ENCODE results near the gene OARD1. TPM values are rescaled to one million over a fixed set of nuclear protein-coding genes. Genes with fewer than 3 reads are reported as not detected.
A peak's percentile ranks its signal among the peaks of the same experiment; 100 is the strongest.

OARD1 gene
- total RNA-seq, 1 experiment from 2014 or later = 12.9 TPM

DNA sequence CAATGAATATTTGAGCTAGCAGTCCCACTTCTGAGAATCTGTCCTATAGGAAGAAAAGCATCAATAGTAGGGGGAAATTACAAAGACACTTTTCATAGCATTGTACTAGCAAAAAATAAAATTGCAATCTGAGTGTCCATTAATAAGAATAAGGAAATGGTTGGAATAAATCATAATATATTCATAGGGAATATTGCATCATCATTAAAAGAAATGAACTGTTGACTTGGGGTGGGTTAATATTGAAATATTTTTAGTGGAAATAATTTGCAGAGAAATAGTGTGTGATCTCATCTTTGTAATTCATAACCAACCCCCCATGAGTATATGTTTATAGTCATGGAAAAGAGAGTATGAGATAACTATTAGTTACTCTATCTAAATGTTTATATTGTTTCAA, 13.0 kb upstream of the OARD1 start:
- peaks cover 84% of the 10 kb centered on the region for H3K36me3 ChIP-seq

GRCh38 chr6:41083072-41083471, 10.9 kb upstream of the OARD1 start:
- no peaks in the 10 kb centered on the region for H3K27me3 ChIP-seq (replicated peaks)
- peaks cover 82% of the 10 kb centered on the region for H3K36me3 ChIP-seq
- no peak overlapping the region for H3K27ac ChIP-seq
- no peak for DNase-seq (ENCODE audit: low read depth in 1 of 2, low spot score in 2 of 2)
- H3K4me3 ChIP-seq = no peak overlapping the region
- H3K4me1 ChIP-seq (replicated peaks) = no peaks in the 10 kb centered on the region
- H3K9me3 ChIP-seq (replicated peaks) = no peaks in the 10 kb centered on the region

More for the DNA sequence above, 13.0 kb upstream of the OARD1 start:
- Histone ChIP-seq H3K27me3 (replicated peaks) (no peaks in the 10 kb centered on the region), H3K27ac (no peak overlapping the region), H3K9me3 (replicated peaks) (no peaks in the 10 kb centered on the region), H3K4me1 (replicated peaks) (no peaks in the 10 kb centered on the region), H3K4me3 (no peak overlapping the region)
- no peak for DNase-seq (ENCODE audit: low read depth in 1 of 2, low spot score in 2 of 2)

DNA sequence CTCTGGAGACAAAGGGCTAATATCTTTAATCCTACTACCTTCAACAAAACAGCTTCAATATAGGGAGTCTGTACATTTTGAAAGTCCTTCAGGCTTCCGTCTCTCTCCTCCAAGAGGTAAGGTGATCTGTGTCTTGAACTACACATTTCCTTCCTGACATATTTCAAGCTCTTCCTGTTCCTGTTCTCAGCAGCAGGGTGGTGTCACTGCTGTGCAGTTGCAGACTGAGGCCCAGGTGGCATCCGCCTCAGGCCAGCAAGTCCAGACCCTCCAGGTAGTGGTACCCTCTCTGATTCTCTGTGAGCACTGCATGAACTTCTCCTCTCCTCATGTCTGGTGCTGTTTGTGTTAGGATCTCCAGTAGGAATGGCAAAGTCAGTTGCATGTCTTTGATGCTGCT, 8.5 kb upstream of the OARD1 start:
- no peak overlapping the region for H3K27ac ChIP-seq
- H3K4me1 ChIP-seq (replicated peaks) = no peaks in the 10 kb centered on the region
- H3K36me3 ChIP-seq = peaks cover 63% of the 10 kb centered on the region
- DNase-seq (ENCODE audit: low read depth in 1 of 2, low spot score in 2 of 2) = no peak
- H3K4me3 ChIP-seq = no peak overlapping the region
- no peaks in the 10 kb centered on the region for H3K9me3 ChIP-seq (replicated peaks)
- H3K27me3 ChIP-seq (replicated peaks) = no peaks in the 10 kb centered on the region

- Histone ChIP-seq H3K4me3 (no peak overlapping the region), H3K4me1 (replicated peaks) (peaks cover 5% of the 10 kb centered on the region)
Observed at GRCh38 chr6:41079080-41079479, 6.9 kb upstream of the OARD1 start.

GRCh38 chr6:41078101-41078500, 5.9 kb upstream of the OARD1 start:
- peaks cover 6% of the 10 kb centered on the region for H3K4me1 ChIP-seq (replicated peaks)
- H3K27me3 ChIP-seq (replicated peaks) = no peaks in the 10 kb centered on the region
- no peak overlapping the region for H3K4me3 ChIP-seq
- peaks cover 42% of the 10 kb centered on the region for H3K36me3 ChIP-seq
- DNase-seq (ENCODE audit: low read depth in 1 of 2, low spot score in 2 of 2) = no peak
- H3K27ac ChIP-seq = no peak overlapping the region
- no peaks in the 10 kb centered on the region for H3K9me3 ChIP-seq (replicated peaks)

More at GRCh38 chr6:41079080-41079479, 6.9 kb upstream of the OARD1 start:
- H3K36me3 ChIP-seq = peaks cover 48% of the 10 kb centered on the region
- no peak for DNase-seq (ENCODE audit: low read depth in 1 of 2, low spot score in 2 of 2)
- no peaks in the 10 kb centered on the region for H3K27me3 ChIP-seq (replicated peaks)
- no peaks in the 10 kb centered on the region for H3K9me3 ChIP-seq (replicated peaks)
- no peak overlapping the region for H3K27ac ChIP-seq

DNA sequence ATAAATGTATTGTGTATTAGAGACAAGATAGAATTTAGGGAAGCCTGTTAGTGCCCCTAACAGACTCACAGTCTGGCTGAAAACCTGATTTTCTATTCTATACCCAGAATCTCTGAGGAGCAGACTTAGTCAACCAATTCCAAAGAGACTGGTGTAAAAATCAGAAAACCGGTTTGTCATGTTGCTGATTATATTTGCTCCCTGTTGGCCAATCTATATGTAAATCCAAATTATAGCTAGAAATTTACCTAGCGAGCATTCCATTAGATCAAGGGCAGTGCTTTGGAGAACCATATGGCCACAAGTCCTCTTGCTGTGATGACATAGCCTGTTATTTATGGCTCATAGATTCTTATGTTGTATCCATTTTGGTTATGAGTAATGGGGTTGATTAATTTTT, 5.4 kb upstream of the OARD1 start:
- H3K4me3 ChIP-seq = no peak overlapping the region
- H3K4me1 ChIP-seq (replicated peaks) = peaks cover 6% of the 10 kb centered on the region
- no peak overlapping the region for H3K27ac ChIP-seq
- no peak for DNase-seq (ENCODE audit: low read depth in 1 of 2, low spot score in 2 of 2)
- peaks cover 38% of the 10 kb centered on the region for H3K36me3 ChIP-seq
- H3K9me3 ChIP-seq (replicated peaks) = no peaks in the 10 kb centered on the region
- no peaks in the 10 kb centered on the region for H3K27me3 ChIP-seq (replicated peaks)

DNA sequence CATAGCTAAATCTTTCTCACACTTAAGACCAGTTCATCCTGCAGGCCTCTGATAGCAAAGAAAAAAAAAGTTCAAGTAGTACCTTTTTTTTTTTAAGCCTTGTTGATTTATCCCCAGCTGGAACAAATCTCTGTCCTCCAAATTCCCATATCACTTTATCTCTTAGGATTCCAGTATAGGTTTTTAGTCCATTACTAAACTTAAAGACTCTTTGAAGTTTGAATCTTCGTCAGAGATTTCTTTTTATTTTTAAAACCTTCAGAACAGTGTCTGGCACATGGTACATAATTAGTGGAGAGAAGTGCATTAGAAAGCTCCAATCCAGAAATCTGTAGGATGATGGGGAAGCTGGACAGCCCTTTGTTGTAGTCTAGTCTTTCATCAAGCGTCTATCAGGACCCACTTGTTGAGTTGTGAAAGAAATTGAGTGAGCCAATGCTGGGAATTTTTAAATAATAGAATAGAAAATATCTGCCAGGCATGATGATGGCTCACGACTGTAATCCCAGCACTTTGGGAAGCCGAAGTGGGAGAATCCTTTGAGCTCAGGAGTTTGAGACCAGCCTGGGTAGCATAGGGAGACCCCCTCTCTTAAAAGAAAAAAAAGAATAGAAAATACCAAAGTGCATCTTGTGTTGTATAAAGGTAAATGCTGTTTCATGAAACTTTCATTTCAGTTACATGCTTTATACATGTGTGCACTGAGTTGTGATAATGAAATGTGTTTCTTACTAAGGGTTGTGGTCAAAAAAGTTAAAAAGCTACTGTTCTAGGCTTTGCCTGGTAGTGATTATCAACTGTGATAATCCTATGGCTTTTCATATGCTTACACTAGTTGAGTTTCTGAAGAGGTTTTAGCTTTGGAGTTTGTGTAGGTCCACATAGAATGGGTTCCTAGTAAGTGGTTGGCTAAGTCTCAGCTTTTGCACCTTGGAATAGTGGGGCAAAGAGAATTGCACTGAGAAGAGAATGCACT, 3.8 kb upstream of the OARD1 start:
- H3K27me3 ChIP-seq (replicated peaks) = no peaks in the 10 kb centered on the region
- peaks cover 6% of the 10 kb centered on the region for H3K4me1 ChIP-seq (replicated peaks)
- no peaks in the 10 kb centered on the region for H3K9me3 ChIP-seq (replicated peaks)
- DNase-seq (ENCODE audit: low read depth in 1 of 2, low spot score in 2 of 2) = no peak
- no peak overlapping the region for H3K27ac ChIP-seq
- H3K36me3 ChIP-seq = peaks cover 27% of the 10 kb centered on the region
- H3K4me3 ChIP-seq = no peak overlapping the region

DNA sequence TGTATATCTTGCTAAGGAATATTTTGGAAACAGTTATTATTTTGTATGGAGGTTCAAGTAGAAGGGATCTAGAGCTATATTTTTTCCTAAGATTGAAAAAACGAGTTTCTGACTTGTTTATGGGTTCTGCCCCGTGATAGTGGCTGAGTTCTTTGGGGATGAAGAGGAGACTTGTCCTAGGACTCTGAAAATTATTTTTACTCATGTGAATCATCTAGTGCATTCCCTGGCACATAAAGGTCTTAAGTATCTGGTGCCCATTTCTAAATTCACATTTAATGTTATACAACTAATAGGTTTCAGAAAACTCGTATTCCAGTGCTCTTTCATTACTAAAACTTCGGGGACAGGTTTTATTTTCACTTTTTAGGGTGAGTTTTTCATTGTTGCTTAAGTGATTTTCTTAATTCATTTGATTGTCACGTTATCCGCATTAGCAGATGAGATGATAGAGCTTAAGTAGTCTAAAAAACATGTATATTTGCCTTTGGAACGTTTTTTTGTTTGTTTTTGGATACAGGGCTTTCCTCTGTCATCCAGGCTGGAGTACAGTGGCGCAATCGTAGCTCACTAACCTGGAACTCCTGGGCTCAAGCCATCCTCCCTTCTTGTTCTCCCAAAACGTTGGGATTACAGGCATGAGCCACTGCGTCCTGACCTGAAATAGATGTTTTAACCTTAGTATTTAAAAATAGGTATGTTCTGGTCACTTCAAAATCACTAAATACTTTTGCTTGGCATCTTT, 2.7 kb upstream of the OARD1 start:
- H3K27me3 ChIP-seq (replicated peaks) = no peaks in the 10 kb centered on the region
- peaks cover 17% of the 10 kb centered on the region for H3K36me3 ChIP-seq
- no peak overlapping the region for H3K27ac ChIP-seq
- H3K4me1 ChIP-seq (replicated peaks) = peaks cover 6% of the 10 kb centered on the region
- no peak for DNase-seq (ENCODE audit: low read depth in 1 of 2, low spot score in 2 of 2)
- H3K9me3 ChIP-seq (replicated peaks) = no peaks in the 10 kb centered on the region
- peak overlapping the region; percentile 76 for H3K4me3 ChIP-seq

DNA sequence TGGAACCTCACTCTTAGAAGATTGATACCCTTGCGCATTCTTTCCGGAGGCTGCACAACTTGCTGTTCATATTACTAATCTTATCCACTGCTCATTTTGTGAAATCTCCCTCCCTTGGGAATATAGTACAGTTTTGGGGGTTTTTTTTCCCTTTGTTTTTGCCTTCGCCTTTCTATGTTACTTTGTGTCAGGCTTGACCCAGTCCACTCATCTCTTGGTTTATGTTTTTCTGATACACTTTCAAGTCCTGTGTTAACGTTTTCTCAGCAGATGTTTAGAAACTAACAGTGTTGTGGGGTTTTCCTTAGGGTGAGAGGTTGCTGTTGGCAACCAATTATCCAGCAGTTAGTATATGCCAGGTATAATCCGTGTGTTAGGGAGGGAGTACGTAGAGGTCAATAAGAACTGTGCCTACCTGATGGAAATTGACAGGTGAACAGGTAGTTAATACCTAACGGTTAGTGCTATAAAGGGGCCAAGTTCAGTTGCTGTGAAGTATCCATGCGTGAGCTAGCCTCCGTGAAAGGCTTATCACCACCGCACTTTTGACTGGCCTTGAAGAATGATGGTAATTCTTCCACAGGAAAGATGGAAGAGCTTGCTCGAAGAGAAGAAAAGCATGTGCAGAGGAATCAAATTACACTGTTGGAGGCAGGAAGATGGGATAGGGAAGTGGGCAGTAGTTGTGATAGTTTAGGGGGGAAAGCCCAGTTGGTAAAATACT, 2.0 kb upstream of the OARD1 start:
- Histone ChIP-seq H3K4me3 (peak overlapping the region; percentile 76), H3K4me1 (replicated peaks) (peaks cover 6% of the 10 kb centered on the region), H3K27me3 (replicated peaks) (no peaks in the 10 kb centered on the region), H3K9me3 (replicated peaks) (no peaks in the 10 kb centered on the region), H3K36me3 (peaks cover 12% of the 10 kb centered on the region), H3K27ac (peak overlapping the region; percentile 79)
- DNase-seq (ENCODE audit: low read depth in 1 of 2, low spot score in 2 of 2) = peak in 1 of 2 experiments; percentile 7

DNA sequence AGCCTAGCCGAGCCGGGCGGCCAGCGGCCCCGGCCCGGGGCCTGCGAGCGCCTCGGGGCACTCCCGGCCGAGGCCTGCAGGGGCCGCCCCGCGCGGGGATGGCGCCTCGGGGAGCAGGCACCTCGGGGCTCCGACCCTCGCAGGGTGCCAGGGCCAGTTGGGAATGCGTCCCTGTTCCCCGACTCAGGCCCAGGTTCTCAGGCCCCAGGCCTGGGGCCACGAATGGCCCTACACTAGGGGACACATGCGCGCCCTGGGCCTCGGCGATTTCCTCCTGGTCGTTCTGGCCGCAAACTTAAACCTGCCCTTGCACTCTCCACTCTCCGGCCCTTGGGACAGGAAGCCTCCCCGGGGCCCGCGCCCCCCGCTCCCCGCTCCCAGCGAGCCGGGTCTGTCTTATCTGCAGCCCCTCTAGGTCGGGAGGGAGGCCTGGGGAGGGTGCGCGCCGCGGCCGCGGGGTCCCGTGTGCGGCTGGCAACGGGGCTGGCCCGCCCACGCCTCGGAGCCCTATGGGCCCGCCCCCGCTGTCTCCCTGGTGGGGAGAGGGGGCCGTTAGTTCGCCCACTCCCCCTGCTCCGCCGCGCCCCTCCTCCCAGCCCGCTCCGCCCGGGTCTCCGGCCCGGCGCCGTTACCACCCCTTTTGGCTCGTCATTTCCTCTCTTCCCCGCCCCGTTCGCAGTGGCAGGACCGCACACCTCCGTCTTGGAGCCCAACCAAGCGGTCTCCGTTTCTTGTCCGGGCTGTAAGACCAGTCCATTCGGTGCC, 1.2 kb upstream of the OARD1 start:
- no peaks in the 10 kb centered on the region for H3K27me3 ChIP-seq (replicated peaks)
- H3K4me1 ChIP-seq (replicated peaks) = peaks cover 6% of the 10 kb centered on the region
- peaks cover 6% of the 10 kb centered on the region for H3K36me3 ChIP-seq
- peak overlapping the region; percentile 76 for H3K4me3 ChIP-seq
- H3K9me3 ChIP-seq (replicated peaks) = no peaks in the 10 kb centered on the region
- DNase-seq (ENCODE audit: low read depth in 1 of 2, low spot score in 2 of 2) = peak; percentile 79 to 88
- peak overlapping the region; percentile 79 for H3K27ac ChIP-seq

DNA sequence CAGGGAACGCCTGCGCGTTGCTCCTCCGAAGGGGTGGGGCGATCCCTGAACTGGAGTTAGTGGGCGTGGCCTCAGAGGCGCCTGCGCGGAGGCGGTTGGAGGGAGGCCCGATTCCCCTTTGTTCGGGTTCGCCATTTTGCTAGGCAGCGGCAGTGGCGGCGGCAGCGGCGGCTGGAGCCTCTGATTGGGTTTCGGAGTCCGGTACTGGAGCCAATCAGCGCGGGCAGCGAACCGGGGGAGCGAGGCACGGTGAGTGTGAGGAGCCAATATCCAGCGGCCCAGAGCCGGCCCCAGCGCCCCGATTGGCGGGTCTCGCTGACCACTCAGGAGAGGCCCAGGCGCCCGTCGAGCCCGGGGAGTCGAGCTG, 663 bp upstream of the OARD1 start, which contains the start of gene NFYA:
Gene NFYA (plus strand): TSS at position 139 of the 367 bp plus-strand sequence. CDS start 6,116 bp downstream, outside the sequence.
- Histone ChIP-seq H3K27me3 (replicated peaks) (no peaks in the 10 kb centered on the region), H3K27ac (peak within 1 kb of the TSS; percentile 80), H3K4me1 (replicated peaks) (peaks cover 6% of the 10 kb centered on the region), H3K4me3 (peak within 1 kb of the TSS; percentile 76), H3K36me3 (peaks cover 6% of the 10 kb centered on the region), H3K9me3 (replicated peaks) (no peaks in the 10 kb centered on the region)
- peak in 1 of 2 experiments; percentile 100 for DNase-seq (ENCODE audit: low read depth in 1 of 2, low spot score in 2 of 2)

DNA sequence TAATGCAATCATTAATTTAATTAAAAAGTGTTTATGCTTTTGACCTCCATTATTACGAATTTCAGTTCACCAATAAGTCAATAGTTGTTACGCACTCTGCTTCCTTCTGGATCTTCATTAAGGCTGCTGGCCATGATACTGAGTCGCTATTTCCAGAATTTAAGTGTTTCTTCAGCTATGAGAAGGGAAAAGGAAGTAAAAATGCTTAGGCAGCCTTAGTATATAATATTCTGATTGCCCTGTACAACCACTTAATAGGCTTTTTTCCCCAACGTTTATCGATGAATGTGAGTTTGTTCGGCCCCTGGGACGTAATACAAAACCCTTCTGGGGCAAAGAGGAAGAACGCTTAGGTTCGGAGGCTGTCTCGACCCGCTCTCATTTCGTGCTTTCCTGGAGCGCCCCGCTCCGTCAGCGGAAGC, 644 bp downstream of the OARD1 start:
- no peak for DNase-seq (ENCODE audit: low read depth in 1 of 2, low spot score in 2 of 2)
- peak overlapping the region; percentile 80 for H3K27ac ChIP-seq
- peak overlapping the region; percentile 76 for H3K4me3 ChIP-seq
- H3K27me3 ChIP-seq (replicated peaks) = no peaks in the 10 kb centered on the region
- peaks cover 12% of the 10 kb centered on the region for H3K36me3 ChIP-seq
- H3K4me1 ChIP-seq (replicated peaks) = peaks cover 6% of the 10 kb centered on the region
- no peaks in the 10 kb centered on the region for H3K9me3 ChIP-seq (replicated peaks)

GRCh38 chr6:41066867-41067304, 5.3 kb downstream of the OARD1 start:
- peaks cover 15% of the 10 kb centered on the region for H3K36me3 ChIP-seq
- H3K27me3 ChIP-seq (replicated peaks) = no peaks in the 10 kb centered on the region
- DNase-seq (ENCODE audit: low read depth in 1 of 2, low spot score in 2 of 2) = peak; percentile 60 to 68
- H3K27ac ChIP-seq = no peak overlapping the region
- no peak overlapping the region for H3K4me3 ChIP-seq
- H3K9me3 ChIP-seq (replicated peaks) = no peaks in the 10 kb centered on the region
- H3K4me1 ChIP-seq (replicated peaks) = no peaks in the 10 kb centered on the region; the same call in 1 of the 2 replicates

Measured in SJSA1 (cell line).